HG02973 (cell line): ENCODE data around the gene PPP1R15A.
"Not testable (repeated sequence)": the region's sequence is repeated elsewhere in the genome, so short reads cannot be mapped to it uniquely, and the experiment has no call there.

ENCODE experiments used
- ATAC-seq: cut with Tn5 transposase; IDR thresholded peaks from one replicate; pipeline ENCODE4 v1.9.1; 2021; ENCODE audit warnings: moderate library complexity; ENCODE audit not compliant: unreplicated experiment

Gene PPP1R15A

DNA sequence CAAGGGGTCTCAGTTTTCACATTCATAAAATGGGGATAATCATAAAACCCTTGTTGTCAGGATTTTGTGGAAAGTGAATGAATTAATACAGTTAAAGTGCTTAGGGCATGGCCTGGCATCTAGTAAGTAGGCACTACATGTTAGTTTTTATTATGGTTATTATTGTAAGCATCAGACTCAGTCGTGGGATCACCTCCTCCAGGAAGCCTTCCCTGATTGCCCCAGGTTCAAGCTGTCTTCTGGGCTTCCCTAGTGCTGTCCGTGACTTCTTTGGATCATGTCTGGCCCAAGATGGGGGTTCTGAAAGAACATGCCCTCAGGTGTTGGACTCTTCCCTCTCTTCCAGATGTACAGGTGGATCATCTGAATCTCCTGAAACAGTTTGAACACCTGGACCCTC lies 38.6 kb downstream of the PPP1R15A start:
- ATAC-seq, result no peak

DNA sequence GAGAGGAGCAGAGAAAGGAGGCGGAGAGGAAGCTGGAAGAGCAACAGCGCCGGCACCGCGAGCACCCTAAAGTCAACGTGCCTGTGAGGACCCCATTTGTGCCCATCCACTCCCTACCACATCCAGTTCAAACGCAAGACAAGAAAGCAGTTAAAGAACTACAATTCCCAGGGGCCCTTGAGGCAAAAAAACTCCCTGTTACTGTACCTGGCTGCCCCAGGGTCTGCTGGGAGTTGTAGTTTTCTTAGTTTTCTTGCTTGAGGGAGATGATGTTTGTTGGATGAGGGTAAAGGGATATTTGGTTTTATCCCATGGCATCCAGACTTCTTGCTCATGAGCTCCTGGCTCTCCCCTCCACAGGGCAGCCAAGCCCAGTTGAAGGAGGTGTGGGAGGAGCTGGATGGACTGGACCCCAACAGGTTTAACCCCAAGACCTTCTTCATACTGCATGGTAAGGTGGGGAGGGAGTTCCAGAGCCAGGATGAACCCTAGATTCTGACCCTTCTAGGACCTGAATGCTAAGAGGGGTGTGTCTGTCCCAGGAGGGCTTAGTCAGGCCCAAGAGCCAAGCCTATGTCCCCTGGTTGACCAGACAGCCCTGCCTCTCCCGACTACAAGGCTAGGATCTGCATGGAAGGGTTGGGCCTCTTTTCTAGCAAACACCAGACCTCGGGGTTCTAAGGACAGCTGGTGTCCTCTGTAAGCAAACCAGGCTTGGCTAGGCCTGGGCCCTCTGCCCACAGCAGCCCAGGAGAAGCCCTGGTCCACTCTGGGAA lies 41.1 kb downstream of the PPP1R15A start:
- no peak for ATAC-seq

DNA sequence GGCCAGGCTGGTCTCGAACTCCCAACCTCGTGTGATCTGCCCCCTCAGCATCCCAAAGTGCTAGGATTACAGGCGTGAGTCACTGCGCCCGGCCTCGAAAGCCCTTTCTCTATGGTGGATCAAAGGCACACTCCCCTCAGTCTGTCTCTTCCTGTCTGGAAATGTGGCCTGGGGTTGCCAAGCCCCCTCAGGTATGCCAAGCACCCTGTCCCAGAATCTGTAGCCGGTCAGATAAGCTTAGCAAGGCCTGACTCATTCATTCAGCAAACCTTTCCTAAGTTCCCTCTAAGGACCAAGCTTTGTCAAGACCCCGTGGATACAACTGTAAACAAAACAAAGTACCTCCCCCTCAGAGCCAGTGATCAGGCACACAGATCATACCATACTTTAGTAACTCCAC lies 42.0 kb downstream of the PPP1R15A start:
- no peak for ATAC-seq

DNA sequence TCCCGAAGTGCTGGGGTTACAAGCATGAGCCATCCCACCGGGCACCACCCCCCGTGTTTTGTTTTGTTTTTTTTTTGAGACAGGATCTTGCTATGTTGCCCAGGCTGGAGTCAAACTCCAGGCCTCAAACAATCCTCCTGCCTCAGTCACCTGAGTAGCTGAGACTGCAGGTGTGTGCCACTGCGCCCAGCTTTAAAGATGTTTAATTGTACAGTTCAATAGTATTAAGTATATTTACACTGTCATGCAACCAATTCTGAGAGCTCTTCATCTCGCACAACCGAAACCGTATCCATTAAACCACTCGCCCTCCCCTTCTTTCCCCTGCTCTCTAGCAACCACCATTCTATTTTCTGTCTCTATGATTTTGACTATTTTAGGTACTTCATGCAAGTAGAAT lies 43.5 kb downstream of the PPP1R15A start:
- ATAC-seq, result no peak

DNA sequence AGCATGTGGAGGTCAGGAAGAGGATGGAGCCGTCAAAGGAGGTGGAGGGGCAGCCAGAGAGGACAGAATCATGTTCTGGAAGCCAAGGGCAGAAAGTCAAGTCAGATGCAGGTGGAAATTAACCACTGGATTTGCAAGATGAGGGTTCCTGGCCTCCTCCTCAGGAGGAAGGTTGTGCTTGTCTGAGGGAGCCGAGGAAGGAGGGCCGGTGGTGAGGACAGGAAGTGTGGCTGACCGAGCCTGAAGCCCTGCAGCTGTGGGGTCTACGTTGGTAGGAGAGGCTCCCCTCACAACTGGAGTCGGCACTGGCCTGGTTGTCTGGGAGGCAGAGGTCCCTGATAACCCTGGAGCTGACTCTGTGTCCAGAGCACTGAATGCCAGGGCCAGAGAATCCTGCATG lies 45.9 kb downstream of the PPP1R15A start:
- no peak for ATAC-seq

DNA sequence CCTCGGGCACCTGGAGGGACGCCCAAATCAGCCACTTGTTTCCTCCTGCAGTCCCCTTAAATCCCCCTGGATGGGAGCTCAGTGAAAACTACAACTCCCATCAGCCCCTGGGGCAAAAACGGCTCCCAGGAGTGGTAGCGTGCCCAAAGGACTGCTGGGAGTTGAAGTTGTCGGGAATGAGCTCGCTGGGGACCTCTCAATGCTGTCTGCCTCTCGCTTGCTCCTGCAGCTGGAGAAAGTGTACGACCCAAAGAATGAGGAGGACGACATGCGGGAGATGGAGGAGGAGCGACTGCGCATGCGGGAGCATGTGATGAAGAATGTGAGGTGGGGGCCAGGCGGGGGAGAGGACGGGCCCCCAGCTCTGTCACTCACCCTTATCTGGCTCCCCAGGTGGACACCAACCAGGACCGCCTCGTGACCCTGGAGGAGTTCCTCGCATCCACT lies 46.6 kb downstream of the PPP1R15A start:
- ATAC-seq, result no peak

DNA sequence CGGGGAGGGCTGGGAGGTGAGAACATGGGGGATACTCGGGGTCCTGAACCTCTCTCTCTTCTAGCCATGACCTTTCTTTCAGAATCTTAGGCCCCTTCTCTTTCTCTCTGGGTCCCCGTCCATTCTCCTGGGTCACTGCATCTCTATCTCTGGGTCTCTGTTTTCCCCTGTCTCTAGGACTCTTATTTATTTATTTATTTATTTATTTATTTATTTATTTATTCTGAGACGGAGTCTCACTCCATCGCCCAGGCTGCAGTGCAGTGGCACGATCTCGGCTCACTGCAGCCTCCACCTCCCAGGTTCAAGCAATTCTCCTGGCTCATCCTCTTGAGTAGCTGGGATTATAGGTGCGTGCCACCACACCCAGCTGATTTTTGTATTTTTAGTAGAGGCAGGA lies 47.0 kb downstream of the PPP1R15A start:
- ATAC-seq, result not testable (repeated sequence)

DNA sequence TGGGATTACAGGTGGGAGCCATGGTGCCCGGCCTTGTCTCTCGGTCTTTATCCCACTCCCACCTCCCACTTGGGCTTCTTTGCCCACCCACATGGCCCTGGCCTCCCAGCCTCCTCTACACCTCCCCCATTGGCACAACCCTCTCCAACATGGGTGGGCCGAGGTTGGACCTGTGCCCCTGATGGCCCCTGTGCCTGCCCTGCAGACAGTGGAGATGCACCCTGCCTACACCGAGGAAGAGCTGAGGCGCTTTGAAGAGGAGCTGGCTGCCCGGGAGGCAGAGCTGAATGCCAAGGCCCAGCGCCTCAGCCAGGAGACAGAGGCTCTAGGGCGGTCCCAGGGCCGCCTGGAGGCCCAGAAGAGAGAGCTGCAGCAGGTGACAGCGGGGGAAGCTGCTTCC lies 48.7 kb downstream of the PPP1R15A start:
- no peak for ATAC-seq

DNA sequence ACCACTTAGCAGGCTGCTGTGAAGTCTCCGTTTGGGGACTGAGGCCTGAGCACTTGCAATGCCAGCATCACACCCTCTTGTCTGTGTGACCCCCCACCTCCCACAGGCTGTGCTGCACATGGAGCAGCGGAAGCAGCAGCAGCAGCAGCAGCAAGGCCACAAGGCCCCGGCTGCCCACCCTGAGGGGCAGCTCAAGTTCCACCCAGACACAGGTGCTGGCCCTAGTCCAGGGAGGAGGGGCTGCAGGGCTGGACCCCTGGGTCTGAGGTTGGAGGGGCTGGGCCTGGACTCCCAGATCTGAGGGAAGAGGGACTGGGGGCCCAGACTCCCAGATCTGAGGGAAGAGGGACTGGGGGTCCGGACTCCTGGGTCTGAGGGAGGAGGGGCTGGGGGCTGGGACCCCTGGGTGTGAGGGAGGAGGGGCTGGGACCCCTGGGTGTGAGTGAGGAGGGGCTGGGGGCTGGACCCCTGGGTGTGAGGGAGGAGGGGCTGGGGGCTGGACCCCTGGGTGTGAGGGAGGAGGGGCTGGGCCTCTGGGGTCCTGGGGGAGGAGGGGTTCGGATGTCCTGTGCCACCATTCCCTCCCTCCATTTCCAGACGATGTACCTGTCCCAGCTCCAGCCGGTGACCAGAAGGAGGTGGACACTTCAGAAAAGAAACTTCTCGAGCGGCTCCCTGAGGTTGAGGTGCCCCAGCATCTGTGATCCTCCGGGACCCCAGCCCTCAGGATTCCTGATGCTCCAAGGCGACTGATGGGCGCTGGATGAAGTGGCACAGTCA lies 49.7 kb downstream of the PPP1R15A start:
- ATAC-seq, result no peak

DNA sequence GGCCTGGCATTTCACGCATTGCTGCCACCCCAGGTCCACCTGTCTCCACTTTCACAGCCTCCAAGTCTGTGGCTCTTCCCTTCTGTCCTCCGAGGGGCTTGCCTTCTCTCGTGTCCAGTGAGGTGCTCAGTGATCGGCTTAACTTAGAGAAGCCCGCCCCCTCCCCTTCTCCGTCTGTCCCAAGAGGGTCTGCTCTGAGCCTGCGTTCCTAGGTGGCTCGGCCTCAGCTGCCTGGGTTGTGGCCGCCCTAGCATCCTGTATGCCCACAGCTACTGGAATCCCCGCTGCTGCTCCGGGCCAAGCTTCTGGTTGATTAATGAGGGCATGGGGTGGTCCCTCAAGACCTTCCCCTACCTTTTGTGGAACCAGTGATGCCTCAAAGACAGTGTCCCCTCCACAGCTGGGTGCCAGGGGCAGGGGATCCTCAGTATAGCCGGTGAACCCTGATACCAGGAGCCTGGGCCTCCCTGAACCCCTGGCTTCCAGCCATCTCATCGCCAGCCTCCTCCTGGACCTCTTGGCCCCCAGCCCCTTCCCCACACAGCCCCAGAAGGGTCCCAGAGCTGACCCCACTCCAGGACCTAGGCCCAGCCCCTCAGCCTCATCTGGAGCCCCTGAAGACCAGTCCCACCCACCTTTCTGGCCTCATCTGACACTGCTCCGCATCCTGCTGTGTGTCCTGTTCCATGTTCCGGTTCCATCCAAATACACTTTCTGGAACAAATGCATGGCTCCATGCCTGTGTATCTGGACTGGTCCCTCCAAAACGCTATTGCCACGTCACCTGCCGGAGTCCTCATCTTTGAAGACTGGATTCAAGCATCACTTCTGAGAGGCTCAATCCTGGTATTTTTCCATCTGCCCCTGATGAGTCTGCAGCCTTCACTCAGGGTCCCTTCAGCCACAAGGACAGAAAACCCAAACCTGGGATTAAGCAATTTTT lies 50.6 kb downstream of the PPP1R15A start:
- ATAC-seq, result no peak

DNA sequence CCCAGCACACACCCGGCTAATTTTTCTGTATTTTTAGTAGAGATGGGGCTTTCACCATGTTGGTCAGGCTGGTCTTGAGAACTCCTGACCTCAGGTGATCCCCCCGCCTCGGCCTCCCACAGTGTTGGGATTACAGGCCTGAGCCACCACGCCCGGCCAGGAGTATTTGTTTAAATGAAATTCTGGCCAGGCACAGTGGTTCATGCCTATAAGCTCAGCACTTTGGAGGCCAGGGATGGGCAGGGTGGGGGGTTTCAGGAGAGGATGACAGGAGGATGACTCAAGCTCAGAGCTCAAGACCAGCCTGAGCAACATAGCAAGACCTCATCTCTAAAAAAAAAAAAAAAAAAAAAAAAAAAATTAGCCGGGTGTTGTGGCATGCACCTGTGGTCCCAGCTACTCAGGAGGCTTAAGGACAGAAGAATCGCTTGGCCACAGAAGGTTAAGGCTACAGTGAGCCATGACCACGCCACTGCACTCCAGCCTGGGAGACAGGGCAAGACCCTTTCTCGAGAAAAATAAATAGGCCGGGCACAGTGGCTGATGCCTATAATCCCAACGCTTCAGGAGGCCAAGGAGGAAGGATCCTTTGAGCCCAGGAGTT lies 53.1 kb downstream of the PPP1R15A start:
- no peak for ATAC-seq
